HCT116 (cell line): ENCODE results near the gene HIVEP3. TPM values are rescaled to one million over a fixed set of nuclear protein-coding genes. Genes with fewer than 3 reads are reported as not detected.

ENCODE experiments used
- ATAC-seq: fragments of 200-7000 bp; cut with Tn5 transposase; 2 replicates; pipeline ENCODE4 v1.9.1; 2020; ENCODE audit warnings: mild to moderate bottlenecking, moderate library complexity
- BruUV-seq: library from RNA; stranded (reverse); fragments of 400-500 nt; replicated peaks from 2 replicates; lab custom pipeline; 2021; lab: Mats Ljungman, UMichigan
- CTCF ChIA-PET: fragments of 300-600 bp; sonication (Branson Sonifier 250); formaldehyde crosslinking; loops from one replicate; lab custom pipeline; 2021; ENCODE audit warnings: antibody characterized with exemption; lab: Charles Lee
- POLR2A ChIA-PET: fragments of 300-600, 350-600 bp; sonication (Branson Sonifier 250); formaldehyde crosslinking; loops from one replicate; lab custom pipeline; 2021; ENCODE audit warnings: antibody characterized with exemption; lab: Charles Lee
- RAD21 ChIA-PET, 2 experiments: fragments of 300-600 bp; sonication (Branson Sonifier 250); formaldehyde crosslinking; loops; one replicate each; lab custom pipeline; 2023; ENCODE audit warnings: low total read pairs in 2 of 2; ENCODE audit not compliant: uncharacterized antibody in 2 of 2, unreplicated experiment in 2 of 2, low non-redundant PET in 1 of 2; lab: Charles Lee
- DNase-seq: peaks from one replicate; pipeline ENCODE4 v3.0.0-alpha.2; 2010; ENCODE audit warnings: low read depth, low spot score
- H2AFZ ChIP-seq: fragments of 200-600 bp; shearing (Covaris generic), sonication (generic); 2 replicates; pipeline ENCODE4 v1.6.1; 2017; ENCODE audit warnings: low read depth, mixed run types, mixed read lengths, antibody characterized with exemption, low read length; ENCODE audit not compliant: poor library complexity, severe bottlenecking
- H3K27ac ChIP-seq: 2 replicates; pipeline ENCODE4 v1.5.1; 2012; ENCODE audit warnings: low read depth, low read length
- H3K27me3 ChIP-seq: fragments of 200-600 bp; sonication (generic); 2 replicates; pipeline ENCODE4 v1.6.1; 2016; ENCODE audit warnings: mixed run types, low read length, mixed read lengths; ENCODE audit not compliant: insufficient read depth
- H3K36me3 ChIP-seq, 2 experiments: fragments of 200-500 bp in 1 of 2; fragments of 200-600 bp in 1 of 2; sonication (Bioruptor generic) in 1 of 2; sonication (generic) in 1 of 2; 2 replicates each; pipeline versions ENCODE4 v1.5.1 to v1.6.1; 2014 to 2016; ENCODE audit warnings: low read length in 2 of 2, inconsistent platforms in 1 of 2, mixed read lengths in 1 of 2, mixed run types in 1 of 2; ENCODE audit not compliant: insufficient read depth in 2 of 2, control insufficient read depth in 1 of 2
- H3K4me1 ChIP-seq, 2 experiments: fragments of 200-600 bp in 1 of 2; sonication (generic) in 1 of 2; 2 replicates each; pipeline versions ENCODE4 v1.5.1 to v1.6.1; 2012 to 2017; ENCODE audit warnings: low read length in 2 of 2, inconsistent platforms in 1 of 2, mild to moderate bottlenecking in 1 of 2, mixed read lengths in 1 of 2, mixed run types in 1 of 2, moderate library complexity in 1 of 2; ENCODE audit not compliant: insufficient read depth in 2 of 2, control insufficient read depth in 1 of 2
- H3K4me2 ChIP-seq: fragments of 200-600 bp; sonication (generic); 2 replicates; pipeline ENCODE4 v1.6.1; 2017; ENCODE audit warnings: mixed run types, low read length, mixed read lengths
- H3K4me3 ChIP-seq, 2 experiments: fragments of 200-600 bp in 1 of 2; sonication (generic) in 1 of 2; replicated peaks in 1 of 2; 2 replicates each; pipeline ENCODE4 v1.5.1; 2011 to 2016; ENCODE audit warnings: low read length in 2 of 2, control low read depth in 1 of 2, low read depth in 1 of 2, mild to moderate bottlenecking in 1 of 2, mixed read lengths in 1 of 2, mixed run types in 1 of 2
- H3K79me2 ChIP-seq: fragments of 200-600 bp; sonication (generic); 2 replicates; pipeline ENCODE4 v1.6.1; 2017; ENCODE audit warnings: mild to moderate bottlenecking, mixed run types, low read length, moderate library complexity, mixed read lengths; ENCODE audit not compliant: insufficient read depth
- H3K9ac ChIP-seq: fragments of 200-600 bp; sonication (generic); 2 replicates; pipeline ENCODE4 v1.6.1; 2016; ENCODE audit warnings: low read length, mixed read lengths
- H3K9me2 ChIP-seq: fragments of 200-600 bp; sonication (generic), shearing (Covaris generic); 2 replicates; pipeline ENCODE4 v1.6.1; 2017; ENCODE audit warnings: mixed run types, mild to moderate bottlenecking, moderate library complexity; ENCODE audit not compliant: insufficient read depth
- H3K9me3 ChIP-seq, 2 experiments: fragments of 200-500 bp in 1 of 2; fragments of 200-600 bp in 1 of 2; sonication (Bioruptor generic) in 1 of 2; sonication (generic) in 1 of 2; 2 replicates each; pipeline ENCODE4 v1.6.1; 2014 to 2017; ENCODE audit warnings: low read length in 2 of 2, mixed read lengths in 2 of 2, inconsistent platforms in 1 of 2, low read depth in 1 of 2, mild to moderate bottlenecking in 1 of 2, mixed run types in 1 of 2, moderate library complexity in 1 of 2; ENCODE audit not compliant: control insufficient read depth in 1 of 2, insufficient read depth in 1 of 2
- H4K20me1 ChIP-seq: fragments of 200-600 bp; sonication (generic), shearing (Covaris generic); 2 replicates; pipeline ENCODE4 v1.6.1; 2017; ENCODE audit warnings: mixed run types, mild to moderate bottlenecking, moderate library complexity; ENCODE audit not compliant: insufficient read depth
- ATF3 ChIP-seq: IDR thresholded peaks from 2 replicates; pipeline ENCODE4 v1.6.1; 2012
- CBX3 ChIP-seq: IDR thresholded peaks from 2 replicates; pipeline ENCODE4 v1.6.1; 2012; ENCODE audit warnings: low read depth
- CEBPB ChIP-seq: IDR thresholded peaks from 2 replicates; pipeline ENCODE4 v1.6.1; 2012; ENCODE audit warnings: low read depth
- EGR1 ChIP-seq: IDR thresholded peaks from 2 replicates; pipeline ENCODE4 v1.6.1; 2012; ENCODE audit warnings: low read depth
- EZH2 ChIP-seq: fragments of 200-600 bp; sonication (generic); IDR thresholded peaks from 2 replicates; pipeline ENCODE4 v1.6.1; 2017; ENCODE audit warnings: antibody characterized with exemption, mixed run types
- EZH2phosphoT487 ChIP-seq: fragments of 200-600 bp; IDR thresholded peaks from 2 replicates; pipeline ENCODE4 v1.6.1; 2018; ENCODE audit warnings: antibody characterized with exemption, borderline replicate concordance
- FOSL1 ChIP-seq: IDR thresholded peaks from 2 replicates; pipeline ENCODE4 v1.6.1; 2012; ENCODE audit warnings: low read depth
- JUND ChIP-seq: IDR thresholded peaks from 2 replicates; pipeline ENCODE4 v1.6.1; 2012
- MAX ChIP-seq: IDR thresholded peaks from 2 replicates; pipeline ENCODE4 v1.6.1; 2012
- POLR2A ChIP-seq: IDR thresholded peaks from 2 replicates; pipeline ENCODE4 v1.7.0; 2011; ENCODE audit warnings: borderline replicate concordance; ENCODE audit not compliant: insufficient read depth, insufficient read length; ENCODE audit errors: extremely low read depth
- RAD21 ChIP-seq: IDR thresholded peaks from 2 replicates; pipeline ENCODE4 v1.6.1; 2012; ENCODE audit warnings: low read depth, mild to moderate bottlenecking
- REST ChIP-seq: IDR thresholded peaks from 2 replicates; pipeline ENCODE4 v1.6.1; 2012; ENCODE audit warnings: low read depth
- SIN3A ChIP-seq: IDR thresholded peaks from 2 replicates; pipeline ENCODE4 v1.6.1; 2012; ENCODE audit warnings: low read depth
- TCF7L2 ChIP-seq: IDR thresholded peaks from 2 replicates; pipeline ENCODE4 v1.7.0; 2011; ENCODE audit warnings: borderline replicate concordance, inconsistent platforms; ENCODE audit not compliant: insufficient read depth, insufficient read length; ENCODE audit errors: extremely low read depth
- YY1 ChIP-seq: IDR thresholded peaks from 2 replicates; pipeline ENCODE4 v1.6.1; 2011; ENCODE audit warnings: low read length, low read depth, moderate library complexity, mild to moderate bottlenecking; ENCODE audit not compliant: insufficient replicate concordance; ENCODE audit errors: extremely low read depth
- ZBTB33 ChIP-seq: IDR thresholded peaks from 2 replicates; pipeline ENCODE4 v1.6.1; 2011; ENCODE audit warnings: mild to moderate bottlenecking, low read length, moderate library complexity; ENCODE audit not compliant: insufficient replicate concordance; ENCODE audit errors: extremely low read depth
- ZFX ChIP-seq: fragments of 450-650 bp; IDR thresholded peaks from 2 replicates; pipeline ENCODE4 v1.6.1; 2017
- ZNF274 ChIP-seq: fragments of 200-500 bp; sonication (Bioruptor generic); IDR thresholded peaks from 2 replicates; pipeline ENCODE4 v1.6.1; 2014; ENCODE audit warnings: mild to moderate bottlenecking, low read depth, low read length, inconsistent platforms
- intact Hi-C: fragments of 100-400 bp; cut with micrococcal nuclease; formaldehyde crosslinking; loops from 2 replicates; pipeline ENCODE4 v1.10.0; 2022
- total RNA-seq: library from RNA; stranded (reverse); gene quantifications from one replicate; pipeline ENCODE4 v1.2.1, GENCODE V29; 2021; ENCODE audit not compliant: unreplicated experiment

The HIVEP3 gene
- total RNA-seq, 1 experiment from 2014 or later: 7.1 TPM

- TF ChIP-seq MAX (no peak), ZBTB33 (no peak), POLR2A (no peak), JUND (no peak), ATF3 (no peak), EZH2 (no peak), ZFX (no peak), FOSL1 (no peak), EZH2phosphoT487 (no peak), RAD21 (no peak), YY1 (no peak), CBX3 (no peak), SIN3A (no peak), CEBPB (no peak), TCF7L2 (no peak), EGR1 (no peak), REST (no peak), ZNF274 (no peak)
- BruUV-seq: no TSS peak
Observed at GRCh38 chr1:41559331-41559730, 359.4 kb downstream of the HIVEP3 start.

More at GRCh38 chr1:41559331-41559730, 359.4 kb downstream of the HIVEP3 start:
- POLR2A ChIA-PET: no interaction called here
- Histone ChIP-seq H3K36me3 (no peaks in the 10 kb centered on the region), H3K9ac (no peak overlapping the region), H3K27ac (no peak overlapping the region), H2AFZ (no peak overlapping the region), H3K4me2 (no peak overlapping the region), H3K79me2 (no peaks in the 10 kb centered on the region), H3K9me2 (no peaks in the 10 kb centered on the region), H4K20me1 (no peaks in the 10 kb centered on the region), H3K4me1 (no peaks in the 10 kb centered on the region), H3K9me3 (no peaks in the 10 kb centered on the region), H3K27me3 (no peaks in the 10 kb centered on the region), H3K4me3 (no peak overlapping the region)
- intact Hi-C loops: no loop called here
- RAD21 ChIA-PET: no interaction called here
- DNase-seq: no peak
- no peak for ATAC-seq
- CTCF ChIA-PET: no interaction called here
